K562 (cell line): ENCODE measurements around the gene METTL15. TPM values are rescaled to one million over a fixed set of nuclear protein-coding genes. Genes with fewer than 3 reads are reported as not detected.

Source experiments
- polyA plus RNA-seq, 8 experiments: library from polyadenylated mRNA; depleted of rRNA in 4 of 8; stranded (reverse) in 5 of 8; unstranded in 3 of 8; fragments of >200 nt; fragmentation: Nextera tagmentation in 2 of 8; fragmentation: Illumina TruSeq in 1 of 8; extraction: Ambion mirVana in 2 of 8; extraction: Trizol in 1 of 8; gene quantifications; 2 replicates each; pipeline versions ENCODE4 v1.2.1 to v1.2.3, GENCODE V29; 2011 to 2014; ENCODE audit warnings: inconsistent platforms in 1 of 8, missing spikeins in 1 of 8
- small RNA-seq: library from RNA; depleted of rRNA; stranded (forward); fragments of <200 nt; gene quantifications from one replicate; pipeline ENCODE3, GENCODE V24; 2014
- total RNA-seq, 7 experiments: library from RNA; depleted of rRNA in 6 of 7; stranded (reverse); fragments of >200 nt in 6 of 7; fragmentation: Illumina TruSeq in 2 of 7; extraction: Trizol in 2 of 7; gene quantifications; 2 replicates each; pipeline versions ENCODE4 v1.2.1 to v1.2.3, GENCODE V29; 2011 to 2021; ENCODE audit warnings: low replicate concordance in 1 of 7

METTL15 gene
- total and polyA plus RNA-seq, 9 of the 15 experiments (the other 6 are each of a cell fraction or from before 2014, with no cell fraction given): 10.7 to 21.7 (median 15.9) TPM

Small RNA genes within 50 kb of the gene (small RNA-seq; reads per million reads assigned to genes)
- gene AC023206.1: not detected

Other genes starting within 250 kb of the METTL15 start
- gene KIF18A, start 232 bp upstream of the METTL15 start, total RNA-seq (2014; rRNA removed): 15.1 and 16.4 TPM in 2 replicates
- 36.1 and 42.6 TPM in 2 replicates for gene KIF18A, start 232 bp upstream of the METTL15 start, total RNA-seq (2014; rRNA removed; fragmentation: Illumina TruSeq; extraction: Trizol)
- 29.6 and 32.9 TPM in 2 replicates for gene KIF18A, start 232 bp upstream of the METTL15 start, total RNA-seq (2015; rRNA removed; fragmentation: Illumina TruSeq; extraction: Trizol)
- 22.1 and 22.5 TPM in 2 replicates for gene KIF18A, start 232 bp upstream of the METTL15 start, total RNA-seq (2021)
- 22.0 and 24.4 TPM in 2 replicates for gene KIF18A, start 232 bp upstream of the METTL15 start, polyA plus RNA-seq (2011; rRNA removed)
- 24.1 and 27.0 TPM in 2 replicates for gene KIF18A, start 232 bp upstream of the METTL15 start, polyA plus RNA-seq (2014; fragmentation: Illumina TruSeq; extraction: Trizol)
- 10 to 100 TPM; 20.8 to 24.3 TPM for gene KIF18A, start 232 bp upstream of the METTL15 start, polyA plus RNA-seq (2014; fragmentation: Nextera tagmentation; extraction: Ambion mirVana)
- gene KIF18A, start 232 bp upstream of the METTL15 start, polyA plus RNA-seq (2014; rRNA removed): 17.3 TPM in 2 replicates